SU-DHL-6 (cell line): ENCODE results near the gene DTNA.

Experiments used
- H2AFZ ChIP-seq: fragments of 200-600 bp; sonication (generic); 2 replicates; pipeline ENCODE4 v1.6.1; 2014; ENCODE audit warnings: low read depth, mild to moderate bottlenecking, moderate library complexity, mixed read lengths, antibody characterized with exemption, low read length; ENCODE audit not compliant: severe bottlenecking
- H3F3A ChIP-seq: fragments of 200-600 bp; shearing (Covaris generic); 2 replicates; pipeline ENCODE4 v1.6.0; 2016; ENCODE audit warnings: antibody characterized with exemption, mild to moderate bottlenecking; ENCODE audit not compliant: insufficient read depth
- H3K27ac ChIP-seq: fragments of 200-600 bp; sonication (generic); 2 replicates; pipeline ENCODE4 v1.5.1; 2016; ENCODE audit warnings: low read depth, mild to moderate bottlenecking, low read length, moderate library complexity, mixed read lengths
- H3K27me3 ChIP-seq: fragments of 200-600 bp; sonication (generic), shearing (Covaris generic); 2 replicates; pipeline ENCODE4 v1.6.0; 2014; ENCODE audit warnings: mild to moderate bottlenecking, low read length
- H3K36me3 ChIP-seq: fragments of 200-600 bp; sonication (generic); 2 replicates; pipeline ENCODE4 v1.6.1; 2014; ENCODE audit warnings: mild to moderate bottlenecking, low read length, mixed read lengths
- H3K4me2 ChIP-seq: fragments of 300-600, 200-600 bp; shearing (Covaris generic), sonication (generic); 2 replicates; pipeline ENCODE4 v1.6.0; 2014; ENCODE audit warnings: low read length, low read depth, mild to moderate bottlenecking; ENCODE audit not compliant: poor library complexity, severe bottlenecking
- H3K4me3 ChIP-seq: fragments of 200-600 bp; sonication (generic); 2 replicates; pipeline ENCODE4 v1.5.1; 2014; ENCODE audit warnings: antibody characterized with exemption, low read length, mild to moderate bottlenecking, mixed read lengths; ENCODE audit not compliant: insufficient read depth, poor library complexity, severe bottlenecking
- H3K79me2 ChIP-seq: fragments of 200-600 bp; sonication (generic); 2 replicates; pipeline ENCODE4 v1.6.1; 2014; ENCODE audit warnings: mild to moderate bottlenecking, low read length, moderate library complexity; ENCODE audit not compliant: insufficient read depth
- H3K9ac ChIP-seq: fragments of 200-600 bp; sonication (generic); 2 replicates; pipeline ENCODE4 v1.7.0; 2014; ENCODE audit warnings: mild to moderate bottlenecking, low read length
- H3K9me2 ChIP-seq: fragments of 200-600 bp; sonication (generic); replicated peaks from 2 replicates; pipeline ENCODE4 v1.6.1; 2014; ENCODE audit warnings: low read length; ENCODE audit not compliant: insufficient read depth
- H3K9me3 ChIP-seq: fragments of 200-600 bp; sonication (generic); 2 replicates; pipeline ENCODE4 v1.6.1; 2014; ENCODE audit warnings: low read length, mixed read lengths; ENCODE audit not compliant: insufficient read depth
- H4K20me1 ChIP-seq: fragments of 200-600 bp; sonication (generic); 2 replicates; pipeline ENCODE4 v1.6.1; 2014; ENCODE audit warnings: low read depth, mild to moderate bottlenecking, antibody characterized with exemption, low read length, moderate library complexity, mixed read lengths
- CTCF ChIP-seq: fragments of 200-600 bp; sonication (generic); IDR thresholded peaks from one replicate; pipeline ENCODE4 v1.5.1; 2017; ENCODE audit warnings: antibody characterized with exemption, mild to moderate bottlenecking, low read length, moderate library complexity; ENCODE audit not compliant: insufficient read depth, poor library complexity, severe bottlenecking
- EZH2phosphoT487 ChIP-seq: fragments of 200-600 bp; sonication (generic), shearing (Covaris generic); conservative IDR thresholded peaks from 2 replicates; pipeline ENCODE4 v1.6.1; 2018; ENCODE audit warnings: mild to moderate bottlenecking, antibody characterized with exemption, low read length, moderate library complexity, mixed read lengths

DTNA gene

GRCh38 chr18:34838669-34839068 is 128.6 kb downstream of the DTNA start:
- H3K4me2 ChIP-seq = no peak overlapping the region
- no peaks in the 10 kb centered on the region for H3K36me3 ChIP-seq
- no peaks in the 10 kb centered on the region for H4K20me1 ChIP-seq
- no peak overlapping the region for H3K27ac ChIP-seq
- no peak overlapping the region for H2AFZ ChIP-seq
- TF ChIP-seq CTCF (no peak), EZH2phosphoT487 (no peak)
- no peaks in the 10 kb centered on the region for H3F3A ChIP-seq
- no peak overlapping the region for H3K9ac ChIP-seq
- H3K27me3 ChIP-seq = no peaks in the 10 kb centered on the region
- H3K79me2 ChIP-seq = no peaks in the 10 kb centered on the region
- no peaks in the 10 kb centered on the region for H3K9me3 ChIP-seq
- no peak overlapping the region for H3K4me3 ChIP-seq
- no peaks in the 10 kb centered on the region for H3K9me2 ChIP-seq

DNA sequence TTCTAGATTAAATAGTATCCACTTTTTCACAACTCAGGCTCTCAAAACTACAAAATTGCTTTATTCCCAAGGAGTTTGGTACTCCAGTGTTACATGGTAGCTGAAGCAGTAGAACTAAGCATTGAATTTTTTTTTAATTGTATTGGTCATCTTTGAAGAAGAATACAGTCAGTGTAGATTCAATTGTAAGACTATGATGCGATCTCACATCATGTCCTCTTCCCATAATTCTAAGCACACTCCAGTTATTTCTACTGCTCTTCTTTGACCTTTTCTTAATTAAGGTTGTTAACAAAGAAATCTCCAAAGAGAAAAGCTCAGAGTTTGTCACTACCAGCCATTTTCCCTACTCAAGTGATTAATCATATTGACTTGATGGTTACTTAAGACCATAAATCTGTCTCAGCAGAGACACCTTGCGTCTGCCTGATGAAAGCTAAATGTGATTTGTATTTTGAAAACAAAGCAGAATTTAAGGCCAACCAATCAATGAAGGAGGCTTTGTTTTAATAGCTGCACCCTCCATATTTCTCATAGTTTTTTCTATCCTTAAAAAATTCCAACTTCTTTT is 130.2 kb downstream of the DTNA start:
- Histone ChIP-seq H3K36me3 (no peaks in the 10 kb centered on the region), H3K9me2 (no peaks in the 10 kb centered on the region), H3K27me3 (no peaks in the 10 kb centered on the region), H3K4me3 (no peak overlapping the region), H3K27ac (no peak overlapping the region), H3K9ac (no peak overlapping the region), H3K9me3 (no peaks in the 10 kb centered on the region), H3K4me2 (no peak overlapping the region), H4K20me1 (no peaks in the 10 kb centered on the region), H3F3A (no peaks in the 10 kb centered on the region), H2AFZ (no peak overlapping the region), H3K79me2 (no peaks in the 10 kb centered on the region)
- TF ChIP-seq CTCF = no peak
- no peak for TF ChIP-seq EZH2phosphoT487

DNA sequence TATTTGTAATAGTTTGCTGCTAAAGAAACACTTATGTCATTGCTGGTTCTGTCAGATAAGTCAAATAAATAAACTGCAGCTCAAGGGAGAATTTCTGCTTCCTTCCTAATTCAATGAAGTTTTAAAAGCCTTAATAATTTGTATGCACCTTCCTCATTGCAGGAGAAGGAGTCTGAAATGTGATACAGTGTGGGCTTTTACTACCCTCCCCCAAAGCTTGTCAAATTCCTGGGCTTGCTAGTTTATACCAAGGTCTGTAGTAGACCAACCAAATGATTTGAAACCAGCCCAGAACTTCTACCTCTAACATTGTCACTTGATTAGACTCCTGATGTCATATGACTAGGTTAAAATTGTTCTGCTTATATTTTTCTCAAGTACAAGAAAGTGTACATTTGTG is 131.8 kb downstream of the DTNA start:
- Histone ChIP-seq H3K79me2 (no peaks in the 10 kb centered on the region), H2AFZ (no peak overlapping the region), H3K4me2 (no peak overlapping the region), H3F3A (no peaks in the 10 kb centered on the region), H3K36me3 (no peaks in the 10 kb centered on the region), H3K27ac (no peak overlapping the region), H4K20me1 (no peaks in the 10 kb centered on the region), H3K9me2 (no peaks in the 10 kb centered on the region), H3K9me3 (no peaks in the 10 kb centered on the region), H3K4me3 (no peak overlapping the region), H3K27me3 (no peaks in the 10 kb centered on the region), H3K9ac (no peak overlapping the region)
- TF ChIP-seq EZH2phosphoT487 = no peak
- TF ChIP-seq CTCF = no peak
